ENCODE data around the gene NOTCH3. TPM values are rescaled to one million over a fixed set of nuclear protein-coding genes. Genes with fewer than 3 reads are reported as not detected.

Gene NOTCH3
- total RNA-seq, 1 experiment from 2014 or later = 164 TPM

DNA sequence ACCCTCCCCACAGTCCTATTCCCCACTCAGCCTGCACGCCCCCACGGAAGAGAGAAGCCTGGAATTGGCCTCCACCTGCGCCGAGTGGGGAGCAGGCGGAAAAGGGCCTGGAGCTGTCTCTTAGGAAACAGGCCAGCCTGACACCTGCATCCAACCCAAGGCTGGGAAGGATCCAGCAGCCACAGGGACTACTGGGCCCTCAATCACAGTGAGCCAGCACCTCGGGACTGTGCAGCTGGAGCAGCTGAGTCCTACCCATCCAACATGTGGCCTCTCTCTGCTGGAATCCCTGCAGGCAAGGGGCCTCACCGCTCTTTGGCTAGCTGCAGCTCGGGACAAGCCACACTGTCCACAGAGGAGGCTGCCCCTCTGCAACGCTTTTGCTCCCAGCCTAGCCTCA is 39.7 kb upstream of the NOTCH3 start:
- Histone ChIP-seq H2BK5ac (ENCODE audit: insufficient read length, low read length) (no peak overlapping the region), H3K4me2 (ENCODE audit: insufficient read depth, insufficient read length, low read length) (no peak overlapping the region), H3K4ac (ENCODE audit: low read depth, low read length) (no peak overlapping the region), H2AFZ (ENCODE audit: low read length) (no peak overlapping the region), H3K14ac (ENCODE audit: insufficient read depth, low read length) (no peak overlapping the region), H3K79me1 (ENCODE audit: insufficient read depth, low read depth, low read length, poor library complexity, severe bottlenecking) (no peaks in the 10 kb centered on the region), H3K4me1 (ENCODE audit: insufficient read depth, low read length) (no peaks in the 10 kb centered on the region), H2BK20ac (ENCODE audit: low read depth, low read length, poor library complexity, severe bottlenecking) (no peak overlapping the region), H3K79me2 (ENCODE audit: insufficient read depth, low read length) (no peaks in the 10 kb centered on the region), H3K9ac (ENCODE audit: extremely low read depth, insufficient read length, low read length) (no peak overlapping the region), H2BK15ac (ENCODE audit: low read depth, low read length) (no peak overlapping the region), H4K20me1 (ENCODE audit: control insufficient read depth, insufficient read depth, insufficient read length) (peaks cover 2% of the 10 kb centered on the region), H3K56ac (ENCODE audit: insufficient read length, low read depth, low read length) (no peak overlapping the region), H2BK120ac (ENCODE audit: low read depth, low read length, poor library complexity, severe bottlenecking) (no peak overlapping the region), H3K27me3 (ENCODE audit: insufficient read depth, low read length) (no peaks in the 10 kb centered on the region; the same call in 1 of the 2 replicates), H3K18ac (ENCODE audit: insufficient read length, low read depth, low read length) (no peak overlapping the region), H2AK5ac (ENCODE audit: insufficient read length, low read length) (no peak overlapping the region), H3K23ac (ENCODE audit: insufficient read length, low read depth, low read length) (no peak overlapping the region), H3K27ac (ENCODE audit: insufficient read length, low read depth, low read length) (no peak overlapping the region), H4K91ac (ENCODE audit: insufficient read length, low read depth, low read length) (no peak overlapping the region), H3K9me3 (ENCODE audit: control insufficient read depth, low read depth, low read length) (no peaks in the 10 kb centered on the region), H4K5ac (ENCODE audit: insufficient read length, low read depth, low read length) (no peak overlapping the region), H3K23me2 (ENCODE audit: insufficient read length, low read depth, low read length, poor library complexity, severe bottlenecking) (no peaks in the 10 kb centered on the region), H4K8ac (replicated peaks; ENCODE audit: insufficient read length, low read depth, low read length) (no peak overlapping the region), H3T11ph (ENCODE audit: low read length) (no peak overlapping the region), H2BK12ac (ENCODE audit: insufficient read length, low read depth, low read length) (no peak overlapping the region)
- Mint-ChIP-seq H3K27ac (no peak overlapping the region), H3K4me1 (no peaks in the 10 kb centered on the region), H3K4me3 (no peak overlapping the region), H3K36me3 (ENCODE audit: insufficient read depth in 1 of 3, low read depth in 3 of 3) (peaks cover 43 to 81% (median 75%) of the 10 kb centered on the region in 3 experiments), H3K27me3 (ENCODE audit: low read depth) (no peaks in the 10 kb centered on the region), H3K9me3 (no peaks in the 10 kb centered on the region)
- no CpG with 5 or more reads among the region's 9 CpGs for WGBS (ENCODE audit: extremely low coverage, insufficient read length, low lambda C conversion rate)
- no peak for DNase-seq
- TF ChIP-seq, protein P1, sequence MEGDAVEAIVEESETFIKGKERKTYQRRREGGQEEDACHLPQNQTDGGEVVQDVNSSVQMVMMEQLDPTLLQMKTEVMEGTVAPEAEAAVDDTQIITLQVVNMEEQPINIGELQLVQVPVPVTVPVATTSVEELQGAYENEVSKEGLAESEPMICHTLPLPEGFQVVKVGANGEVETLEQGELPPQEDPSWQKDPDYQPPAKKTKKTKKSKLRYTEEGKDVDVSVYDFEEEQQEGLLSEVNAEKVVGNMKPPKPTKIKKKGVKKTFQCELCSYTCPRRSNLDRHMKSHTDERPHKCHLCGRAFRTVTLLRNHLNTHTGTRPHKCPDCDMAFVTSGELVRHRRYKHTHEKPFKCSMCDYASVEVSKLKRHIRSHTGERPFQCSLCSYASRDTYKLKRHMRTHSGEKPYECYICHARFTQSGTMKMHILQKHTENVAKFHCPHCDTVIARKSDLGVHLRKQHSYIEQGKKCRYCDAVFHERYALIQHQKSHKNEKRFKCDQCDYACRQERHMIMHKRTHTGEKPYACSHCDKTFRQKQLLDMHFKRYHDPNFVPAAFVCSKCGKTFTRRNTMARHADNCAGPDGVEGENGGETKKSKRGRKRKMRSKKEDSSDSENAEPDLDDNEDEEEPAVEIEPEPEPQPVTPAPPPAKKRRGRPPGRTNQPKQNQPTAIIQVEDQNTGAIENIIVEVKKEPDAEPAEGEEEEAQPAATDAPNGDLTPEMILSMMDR (conservative IDR thresholded peaks at IDR 0.05) = no peak

All from H9 (cell line).